PC-3 (cell line): Measurements from ENCODE around the gene DNM3.

Experiments
- CTCF ChIP-seq: fragments of 300-600 bp; sonication (generic); conservative IDR thresholded peaks from 2 replicates; pipeline ENCODE4 v1.5.1; 2017; ENCODE audit warnings: antibody characterized with exemption, low read depth, mild to moderate bottlenecking, low read length
- EZH2 ChIP-seq: fragments of 300-600 bp; sonication (generic); IDR thresholded peaks from one replicate; pipeline ENCODE4 v1.6.1; 2017; ENCODE audit warnings: antibody characterized with exemption, mild to moderate bottlenecking, low read length; ENCODE audit not compliant: unreplicated experiment

- no peak for TF ChIP-seq CTCF
- TF ChIP-seq EZH2 = no peak
Observed at GRCh38 chr1:171803045-171803444, 38.3 kb upstream of the DNM3 start.
